ENCODE results near the gene CRLF1. TPM values are rescaled to one million over a fixed set of nuclear protein-coding genes. Genes with fewer than 3 reads are reported as not detected.

The CRLF1 gene, protein sequence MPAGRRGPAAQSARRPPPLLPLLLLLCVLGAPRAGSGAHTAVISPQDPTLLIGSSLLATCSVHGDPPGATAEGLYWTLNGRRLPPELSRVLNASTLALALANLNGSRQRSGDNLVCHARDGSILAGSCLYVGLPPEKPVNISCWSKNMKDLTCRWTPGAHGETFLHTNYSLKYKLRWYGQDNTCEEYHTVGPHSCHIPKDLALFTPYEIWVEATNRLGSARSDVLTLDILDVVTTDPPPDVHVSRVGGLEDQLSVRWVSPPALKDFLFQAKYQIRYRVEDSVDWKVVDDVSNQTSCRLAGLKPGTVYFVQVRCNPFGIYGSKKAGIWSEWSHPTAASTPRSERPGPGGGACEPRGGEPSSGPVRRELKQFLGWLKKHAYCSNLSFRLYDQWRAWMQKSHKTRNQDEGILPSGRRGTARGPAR
- total RNA-seq, result not detected in 2 replicates

DNA sequence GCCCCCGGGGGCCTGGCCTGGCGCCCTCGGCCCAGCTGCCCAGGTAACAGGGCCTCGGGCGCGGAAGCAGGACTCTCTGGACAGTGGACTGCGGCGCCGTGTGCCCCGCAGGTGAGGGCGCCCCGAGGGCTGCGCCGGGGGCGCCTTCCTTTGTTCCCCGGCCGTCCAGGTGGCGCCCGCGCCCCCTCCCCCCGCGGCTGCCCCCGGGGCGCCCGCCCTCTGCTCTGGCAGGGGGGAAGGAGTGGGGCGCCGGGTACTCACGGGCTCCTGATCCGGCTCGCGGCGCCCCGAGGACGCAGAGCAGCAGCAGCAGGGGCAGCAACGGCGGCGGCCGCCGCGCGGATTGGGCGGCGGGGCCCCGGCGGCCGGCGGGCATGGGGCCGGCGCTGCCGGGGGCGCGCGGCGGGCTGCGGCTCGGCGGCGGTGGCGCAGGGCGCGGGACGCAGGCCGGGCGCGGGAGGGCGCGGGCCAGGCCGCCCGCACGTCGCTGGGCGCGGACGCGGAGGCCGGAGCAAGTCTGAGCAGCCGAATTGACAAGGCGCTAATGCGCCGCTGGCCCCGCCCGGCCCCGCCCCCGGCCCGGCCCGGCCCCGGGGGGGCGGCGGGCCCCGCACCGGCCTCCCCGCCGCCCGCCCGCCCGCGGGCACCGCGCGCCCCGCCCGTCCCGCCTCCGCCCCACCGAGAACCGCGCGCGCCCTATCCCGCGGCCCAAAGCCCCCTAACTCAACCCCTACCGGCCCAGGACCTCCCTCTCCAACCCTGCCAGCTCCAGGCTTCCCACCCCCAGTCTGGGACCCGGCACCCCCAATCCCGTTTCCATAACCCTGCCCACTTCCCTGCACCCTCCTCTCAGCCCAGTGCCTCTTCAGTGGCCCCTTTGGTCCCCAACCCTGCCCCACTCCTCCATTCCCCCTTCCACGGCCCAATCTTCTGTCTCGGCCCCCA lies at the start of gene CRLF1:
Gene CRLF1 (minus strand): TSS at position 519 of the 945 bp plus-strand sequence. CDS start 143 bp downstream, at position 376.
- no peak within 1 kb of the TSS for H3K27ac Mint-ChIP-seq
- CTCF ChIA-PET, result no interaction called here
- H3K27me3 Mint-ChIP-seq, result peaks cover 53% of the 10 kb centered on the region
- DNase-seq (no peak), ATAC-seq (ENCODE audit: low read depth) (no peak)
- peaks cover 28% of the 10 kb centered on the region for H3K4me1 Mint-ChIP-seq
- TF ChIP-seq, protein P1, sequence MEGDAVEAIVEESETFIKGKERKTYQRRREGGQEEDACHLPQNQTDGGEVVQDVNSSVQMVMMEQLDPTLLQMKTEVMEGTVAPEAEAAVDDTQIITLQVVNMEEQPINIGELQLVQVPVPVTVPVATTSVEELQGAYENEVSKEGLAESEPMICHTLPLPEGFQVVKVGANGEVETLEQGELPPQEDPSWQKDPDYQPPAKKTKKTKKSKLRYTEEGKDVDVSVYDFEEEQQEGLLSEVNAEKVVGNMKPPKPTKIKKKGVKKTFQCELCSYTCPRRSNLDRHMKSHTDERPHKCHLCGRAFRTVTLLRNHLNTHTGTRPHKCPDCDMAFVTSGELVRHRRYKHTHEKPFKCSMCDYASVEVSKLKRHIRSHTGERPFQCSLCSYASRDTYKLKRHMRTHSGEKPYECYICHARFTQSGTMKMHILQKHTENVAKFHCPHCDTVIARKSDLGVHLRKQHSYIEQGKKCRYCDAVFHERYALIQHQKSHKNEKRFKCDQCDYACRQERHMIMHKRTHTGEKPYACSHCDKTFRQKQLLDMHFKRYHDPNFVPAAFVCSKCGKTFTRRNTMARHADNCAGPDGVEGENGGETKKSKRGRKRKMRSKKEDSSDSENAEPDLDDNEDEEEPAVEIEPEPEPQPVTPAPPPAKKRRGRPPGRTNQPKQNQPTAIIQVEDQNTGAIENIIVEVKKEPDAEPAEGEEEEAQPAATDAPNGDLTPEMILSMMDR (IDR thresholded peaks at IDR 0.05), result no peak
- no peaks in the 10 kb centered on the region for H3K9me3 Mint-ChIP-seq
- no peak within 1 kb of the TSS for H3K4me3 Mint-ChIP-seq
- H3K36me3 Mint-ChIP-seq (ENCODE audit: low read depth), result no peaks in the 10 kb centered on the region
- POLR2A ChIA-PET, result no interaction called here
- intact Hi-C loops (cut with micrococcal nuclease), result no loop called here

DNA sequence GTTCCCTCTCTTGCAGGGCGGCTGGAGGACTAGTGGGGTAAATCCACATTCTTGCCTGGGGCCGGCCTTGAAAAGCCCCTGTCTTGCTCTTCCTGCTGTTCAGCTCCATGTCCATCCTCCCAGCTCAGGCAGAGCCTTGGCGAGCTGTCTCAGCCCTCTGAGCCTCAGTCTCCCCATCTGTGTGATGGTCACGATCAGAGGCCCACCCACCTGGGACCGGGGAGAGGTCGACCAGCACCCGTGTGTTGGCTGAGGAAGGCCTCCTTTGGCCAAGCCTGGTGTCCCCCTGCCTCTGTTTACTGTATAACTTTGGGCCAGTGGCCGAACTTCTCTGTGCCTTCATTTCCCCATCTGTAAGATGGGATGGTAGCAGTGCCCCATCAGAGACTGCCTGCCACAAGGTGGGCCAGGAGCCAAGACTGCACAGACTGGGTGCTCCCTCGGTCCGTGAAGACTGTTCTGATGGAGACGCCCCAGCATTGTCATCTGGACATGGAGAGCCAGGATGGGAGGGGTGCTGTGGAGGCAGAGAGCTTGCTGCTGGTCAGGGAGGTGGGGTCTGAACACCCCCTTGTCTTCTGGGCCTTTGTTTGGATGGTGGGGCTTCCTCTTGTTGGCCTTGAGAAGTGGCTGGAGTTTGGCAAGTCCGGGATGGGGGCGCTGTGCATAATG lies 48.7 kb upstream of the CRLF1 start:
- TF ChIP-seq, protein P1 (IDR thresholded peaks at IDR 0.05), result no peak
- H3K4me1 Mint-ChIP-seq, result peaks cover 30% of the 10 kb centered on the region
- no peak overlapping the region for H3K4me3 Mint-ChIP-seq
- no peaks in the 10 kb centered on the region for H3K36me3 Mint-ChIP-seq (ENCODE audit: low read depth)
- no peak for ATAC-seq (ENCODE audit: low read depth)
- no peak for DNase-seq
- ChIA-PET CTCF (no interaction called here), POLR2A (no interaction called here)
- no peaks in the 10 kb centered on the region for H3K9me3 Mint-ChIP-seq
- intact Hi-C loops (cut with micrococcal nuclease), result no loop called here
- H3K27me3 Mint-ChIP-seq, result no peaks in the 10 kb centered on the region
- no peak overlapping the region for H3K27ac Mint-ChIP-seq

DNA sequence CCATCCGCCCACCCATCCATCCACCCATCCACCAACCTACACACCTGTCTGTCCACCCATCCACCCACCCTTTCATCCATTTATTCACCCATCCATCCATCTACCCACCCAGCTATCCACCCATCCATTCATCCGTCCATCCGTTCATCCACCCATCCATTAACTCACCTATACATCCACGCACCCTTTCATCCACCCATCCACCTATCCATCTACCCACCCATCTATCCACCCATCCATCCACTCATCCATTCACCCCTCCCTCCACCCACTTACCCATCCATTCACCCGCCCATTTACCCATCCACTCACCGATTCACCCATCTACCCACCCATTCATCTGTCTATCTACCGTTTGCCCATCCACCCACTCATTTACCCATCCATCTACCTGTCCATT lies 47.9 kb upstream of the CRLF1 start:
- TF ChIP-seq, protein P1 (IDR thresholded peaks at IDR 0.05), result no peak
- H3K4me3 Mint-ChIP-seq, result no peak overlapping the region
- H3K27ac Mint-ChIP-seq, result no peak overlapping the region
- H3K36me3 Mint-ChIP-seq (ENCODE audit: low read depth), result no peaks in the 10 kb centered on the region
- no peak for ATAC-seq (ENCODE audit: low read depth)
- H3K27me3 Mint-ChIP-seq, result no peaks in the 10 kb centered on the region
- intact Hi-C loops (cut with micrococcal nuclease), result no loop called here
- no peaks in the 10 kb centered on the region for H3K9me3 Mint-ChIP-seq
- CTCF ChIA-PET, result no interaction called here
- H3K4me1 Mint-ChIP-seq, result peaks cover 37% of the 10 kb centered on the region
- POLR2A ChIA-PET, result no interaction called here
- no peak for DNase-seq

DNA sequence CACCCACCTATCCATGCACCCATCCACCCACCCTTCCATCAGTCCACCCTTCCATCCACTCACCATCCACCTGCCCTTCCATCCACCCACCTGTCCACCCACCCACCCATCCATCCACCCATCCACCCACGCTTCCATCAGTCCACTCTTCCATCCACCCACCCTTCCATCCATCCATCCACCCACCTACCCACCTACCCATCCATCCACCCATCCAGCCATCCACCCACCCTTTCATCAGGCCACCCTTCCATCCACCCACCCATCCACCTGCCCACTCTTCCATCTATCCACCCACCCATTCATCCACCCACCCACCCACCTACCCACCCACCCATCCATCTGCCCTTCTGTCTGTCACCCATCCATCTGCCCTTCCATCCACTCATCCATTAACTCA lies 47.3 kb upstream of the CRLF1 start:
- no peaks in the 10 kb centered on the region for H3K9me3 Mint-ChIP-seq
- POLR2A ChIA-PET, result no interaction called here
- no peak overlapping the region for H3K27ac Mint-ChIP-seq
- no peak for DNase-seq
- no peaks in the 10 kb centered on the region for H3K36me3 Mint-ChIP-seq (ENCODE audit: low read depth)
- no peak overlapping the region for H3K4me3 Mint-ChIP-seq
- TF ChIP-seq, protein P1 (IDR thresholded peaks at IDR 0.05), result no peak
- no peak for ATAC-seq (ENCODE audit: low read depth)
- CTCF ChIA-PET, result no interaction called here
- H3K4me1 Mint-ChIP-seq, result peaks cover 37% of the 10 kb centered on the region
- H3K27me3 Mint-ChIP-seq, result no peaks in the 10 kb centered on the region
- intact Hi-C loops (cut with micrococcal nuclease), result no loop called here
